CD4-positive, alpha-beta T cell (primary cell): ENCODE data around the gene UCN2. TPM values are rescaled to one million over a fixed set of nuclear protein-coding genes. Genes with fewer than 3 reads are reported as not detected.

Experiments used
- ATAC-seq: fragments of 200-7000 bp; cut with Tn5 transposase; one replicate; pipeline ENCODE4 v1.10.0; 2022; ENCODE audit warnings: mild to moderate bottlenecking; ENCODE audit not compliant: poor library complexity
- CTCF ChIA-PET: fragments of 350-600 bp; sonication (Branson Sonifier 250); formaldehyde crosslinking; loops from one replicate; lab custom pipeline; 2021; ENCODE audit warnings: antibody characterized with exemption, inconsistent platforms; lab: Charles Lee
- POLR2A ChIA-PET: fragments of 350-600 bp; sonication (Branson Sonifier 250); formaldehyde crosslinking; loops from one replicate; lab custom pipeline; 2021; ENCODE audit warnings: antibody characterized with exemption, inconsistent platforms; lab: Charles Lee
- DNase-seq, 14 experiments: peaks; one replicate each; pipeline ENCODE4 v3.0.0-alpha.2; 2013 to 2020; ENCODE audit warnings: mixed read lengths in 2 of 14
- H3K27ac ChIP-seq, 2 donors: one replicate each; pipeline versions ENCODE4 v1.5.1 to v1.7.0; 2013; ENCODE audit warnings: low read length in 2 of 2, low read depth in 1 of 2, mild to moderate bottlenecking in 1 of 2
- H3K27me3 ChIP-seq, 2 experiments: 1 replicate in 1 of 2; 2 replicates in 1 of 2; pipeline versions ENCODE4 v1.6.1 to v1.7.0; 2013; ENCODE audit warnings: low read length in 2 of 2, control low read depth in 1 of 2, mild to moderate bottlenecking in 1 of 2, moderate library complexity in 1 of 2; ENCODE audit not compliant: insufficient read depth in 2 of 2, control insufficient read depth in 1 of 2
- H3K36me3 ChIP-seq: one replicate; pipeline ENCODE4 v1.6.1; 2013; ENCODE audit warnings: low read length, control low read depth; ENCODE audit not compliant: insufficient read depth
- H3K4me1 ChIP-seq: one replicate; pipeline ENCODE4 v1.6.1; 2013; ENCODE audit warnings: low read length, control low read depth; ENCODE audit not compliant: insufficient read depth
- H3K4me3 ChIP-seq: one replicate; pipeline ENCODE4 v1.5.1; 2013; ENCODE audit warnings: mild to moderate bottlenecking, low read length, moderate library complexity
- H3K9me3 ChIP-seq, 2 experiments: 1 replicate in 1 of 2; 2 replicates in 1 of 2; pipeline versions ENCODE4 v1.6.1 to v1.7.0; 2013; ENCODE audit warnings: low read length in 2 of 2, mild to moderate bottlenecking in 2 of 2, control low read depth in 1 of 2, moderate library complexity in 1 of 2; ENCODE audit not compliant: control insufficient read depth in 1 of 2, insufficient read depth in 1 of 2
- H3K27ac Mint-ChIP-seq: one replicate; pipeline ENCODE4 v1.8.0; 2020; ENCODE audit warnings: mixed read lengths
- H3K27me3 Mint-ChIP-seq: one replicate; pipeline ENCODE4 v1.8.0; 2021; ENCODE audit warnings: mixed read lengths
- H3K36me3 Mint-ChIP-seq: one replicate; pipeline ENCODE4 v1.8.0; 2021; ENCODE audit warnings: low read depth, mixed read lengths
- H3K4me1 Mint-ChIP-seq: one replicate; pipeline ENCODE4 v1.8.0; 2021; ENCODE audit warnings: low read depth, mixed read lengths
- H3K4me3 Mint-ChIP-seq: one replicate; pipeline ENCODE4 v1.8.0; 2020; ENCODE audit warnings: mild to moderate bottlenecking, mixed read lengths
- H3K9me3 Mint-ChIP-seq: one replicate; pipeline ENCODE4 v1.8.0; 2020; ENCODE audit warnings: mixed read lengths
- CTCF ChIP-seq: fragments of 200-600 bp; IDR thresholded peaks from one replicate; pipeline ENCODE4 v1.8.0; 2022; ENCODE audit warnings: antibody characterized with exemption, mild to moderate bottlenecking
- intact Hi-C, 2 experiments: fragments of 100-400 bp; cut with DNase I in 1 of 2; cut with micrococcal nuclease in 1 of 2; formaldehyde crosslinking; loops; one replicate each; pipeline versions ENCODE4 v1.15.1 to v1.9.0; 2023 to 2025; cut with DNase I, micrococcal nuclease
- total RNA-seq, 174 experiments: library from RNA in 2 of 174; stranded (reverse) in 2 of 174; gene quantifications; one replicate each; pipeline ENCODE4 v1.2.3 and lab custom pipeline; 2021 to 2026

The UCN2 gene
- total RNA-seq, 2 experiments from 2014 or later = not detected

DNA sequence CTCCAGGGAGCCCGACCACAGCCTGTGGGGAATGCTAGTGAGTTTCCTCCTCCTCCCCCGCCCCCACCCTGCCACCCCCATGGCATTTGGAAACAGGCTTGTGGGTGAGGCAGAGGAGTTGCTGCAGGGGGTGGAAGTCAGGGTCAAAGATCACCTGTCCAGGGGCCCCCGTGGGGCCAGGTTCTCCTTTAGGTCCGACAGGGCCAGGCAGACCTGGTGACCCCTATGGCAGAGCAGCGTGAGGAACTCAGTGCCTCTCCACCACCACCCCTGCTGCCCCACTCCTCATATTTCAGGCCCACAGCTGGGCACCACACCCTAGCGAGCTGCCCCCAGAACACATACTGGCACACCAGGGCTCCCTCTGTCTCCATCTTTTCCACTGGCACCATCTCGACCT lies 8.9 kb upstream of the UCN2 start:
- no peaks in the 10 kb centered on the region for H3K36me3 ChIP-seq
- H3K9me3 Mint-ChIP-seq = no peaks in the 10 kb centered on the region
- intact Hi-C loops = no loop called here
- DNase-seq (no peak), ATAC-seq (no peak)
- no peak overlapping the region for H3K4me3 ChIP-seq
- H3K4me1 Mint-ChIP-seq = no peaks in the 10 kb centered on the region
- H3K27ac ChIP-seq = no peak overlapping the region
- H3K4me1 ChIP-seq = no peaks in the 10 kb centered on the region
- H3K27ac Mint-ChIP-seq = no peak overlapping the region
- no peak for TF ChIP-seq CTCF
- ChIA-PET CTCF (no interaction called here), POLR2A (no interaction called here)
- H3K27me3 ChIP-seq = no peaks in the 10 kb centered on the region
- H3K9me3 ChIP-seq = no peaks in the 10 kb centered on the region
- H3K36me3 Mint-ChIP-seq = no peaks in the 10 kb centered on the region
- H3K4me3 Mint-ChIP-seq = no peak overlapping the region
- H3K27me3 Mint-ChIP-seq = no peaks in the 10 kb centered on the region

DNA sequence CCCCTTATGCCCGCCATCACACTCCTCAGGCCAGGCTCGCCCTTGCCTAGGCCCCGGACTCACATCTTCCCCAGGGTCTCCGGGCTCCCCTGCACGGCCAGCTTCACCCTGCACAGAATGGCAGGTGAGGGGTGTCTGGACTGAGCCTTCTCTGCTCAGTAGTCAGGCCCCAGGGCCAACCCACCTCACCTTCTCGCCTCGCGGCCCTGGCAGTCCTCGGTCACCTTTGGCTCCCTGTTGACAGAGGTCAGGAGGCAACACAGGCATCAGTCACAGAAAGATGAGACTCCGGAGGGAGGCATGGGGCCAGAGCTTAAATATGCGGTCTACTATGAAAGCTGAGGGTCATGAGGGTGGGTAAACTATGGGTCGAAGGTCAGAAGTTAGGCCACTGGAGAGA lies 8.4 kb upstream of the UCN2 start:
- Histone ChIP-seq H3K4me1 (no peaks in the 10 kb centered on the region), H3K27me3 (no peaks in the 10 kb centered on the region), H3K36me3 (no peaks in the 10 kb centered on the region), H3K27ac (no peak overlapping the region), H3K9me3 (no peaks in the 10 kb centered on the region), H3K4me3 (no peak overlapping the region)
- ChIA-PET CTCF (no interaction called here), POLR2A (no interaction called here)
- Mint-ChIP-seq H3K27ac (no peak overlapping the region), H3K4me3 (no peak overlapping the region), H3K4me1 (no peaks in the 10 kb centered on the region), H3K27me3 (no peaks in the 10 kb centered on the region), H3K9me3 (no peaks in the 10 kb centered on the region), H3K36me3 (no peaks in the 10 kb centered on the region)
- DNase-seq = no peak
- intact Hi-C loops = no loop called here
- ATAC-seq = no peak
- TF ChIP-seq CTCF = no peak

GRCh38 chr3:48569808-48570450 lies 6.3 kb upstream of the UCN2 start:
- POLR2A ChIA-PET = no interaction called here
- CTCF ChIA-PET = no interaction called here
- Histone ChIP-seq H3K4me1 (no peaks in the 10 kb centered on the region), H3K27me3 (no peaks in the 10 kb centered on the region), H3K36me3 (no peaks in the 10 kb centered on the region), H3K27ac (no peak overlapping the region), H3K9me3 (no peaks in the 10 kb centered on the region), H3K4me3 (no peak overlapping the region)
- ATAC-seq (no peak), DNase-seq (no peak)
- H3K27me3 Mint-ChIP-seq = no peaks in the 10 kb centered on the region
- H3K27ac Mint-ChIP-seq = no peak overlapping the region
- no peaks in the 10 kb centered on the region for H3K9me3 Mint-ChIP-seq
- no peak for TF ChIP-seq CTCF
- H3K4me1 Mint-ChIP-seq = no peaks in the 10 kb centered on the region
- intact Hi-C loops = no loop called here
- H3K4me3 Mint-ChIP-seq = no peak overlapping the region
- no peaks in the 10 kb centered on the region for H3K36me3 Mint-ChIP-seq
